Stimulated activated CD8-positive, alpha-beta memory T cell treated with anti-CD3 and anti-CD28 coated beads, Interleukin-15, amount 100 ng/mL, for 48 hours (primary cell): ENCODE measurements around the gene NBEAL2.

Experiments used
- DNase-seq, 2 donors: peaks; one replicate each; pipeline ENCODE4 v3.0.0-alpha.2; 2020; ENCODE audit warnings: low read depth in 2 of 2

Gene NBEAL2

GRCh38 chr3:46943237-46944187 is 36.0 kb upstream of the NBEAL2 start:
- no peak for DNase-seq

- DNase-seq, result no peak
Measured at GRCh38 chr3:46944191-46944590, 35.3 kb upstream of the NBEAL2 start.

- DNase-seq, result no peak
Measured at GRCh38 chr3:46946416-46946815, 33.0 kb upstream of the NBEAL2 start.

GRCh38 chr3:46946856-46947545 is 32.5 kb upstream of the NBEAL2 start:
- DNase-seq, result peak; percentile 54 to 63

- DNase-seq, result no peak
Measured at GRCh38 chr3:46947546-46947901, 31.9 kb upstream of the NBEAL2 start.

GRCh38 chr3:46947981-46948791 is 31.3 kb upstream of the NBEAL2 start:
- DNase-seq, result peak; percentile 43 to 50

- DNase-seq, result no peak
Measured at GRCh38 chr3:46948830-46949671, 30.4 kb upstream of the NBEAL2 start.

GRCh38 chr3:46950177-46950576 is 29.3 kb upstream of the NBEAL2 start:
- no peak for DNase-seq

GRCh38 chr3:46950650-46951241 is 28.7 kb upstream of the NBEAL2 start:
- DNase-seq, result no peak

- no peak for DNase-seq
Measured at GRCh38 chr3:46952813-46953212, 26.7 kb upstream of the NBEAL2 start.

DNA sequence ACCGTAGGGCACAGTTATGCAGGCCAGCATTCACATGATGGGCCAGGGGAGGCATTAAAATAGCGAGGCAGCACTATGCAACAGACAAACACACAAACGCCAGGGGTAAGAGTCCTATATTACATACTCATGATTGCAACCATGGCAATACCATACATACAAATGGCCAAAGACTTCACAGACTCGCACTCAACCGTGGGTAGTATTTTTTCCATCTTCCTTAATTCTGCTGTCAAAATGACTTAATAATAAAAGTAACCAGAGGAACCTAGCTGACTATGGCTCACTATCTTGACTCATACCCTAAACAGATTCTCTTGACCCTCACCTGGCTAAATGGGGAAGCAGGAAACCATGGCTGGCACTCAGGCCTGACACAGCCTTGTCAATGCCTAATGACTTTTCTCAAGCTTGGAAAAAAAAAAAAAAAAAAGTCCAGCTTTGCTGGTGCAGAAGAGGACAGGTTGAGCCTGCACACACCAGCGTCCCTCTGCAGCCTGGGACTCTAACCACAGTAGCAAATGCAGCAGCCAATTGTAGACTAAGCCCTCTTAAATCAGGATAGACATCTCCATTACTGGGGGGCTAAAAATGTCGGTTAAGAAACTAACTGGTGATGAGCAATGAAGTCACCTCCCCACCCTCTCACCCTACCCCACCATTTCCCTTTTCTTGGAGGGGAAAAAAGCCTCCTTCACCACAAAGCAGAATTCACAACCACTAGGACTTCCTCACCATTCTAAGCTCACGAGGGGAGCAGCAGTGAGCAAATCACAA is 26.0 kb upstream of the NBEAL2 start:
- no peak for DNase-seq

- DNase-seq, result no peak
Measured at GRCh38 chr3:46954178-46954577, 25.3 kb upstream of the NBEAL2 start.

DNA sequence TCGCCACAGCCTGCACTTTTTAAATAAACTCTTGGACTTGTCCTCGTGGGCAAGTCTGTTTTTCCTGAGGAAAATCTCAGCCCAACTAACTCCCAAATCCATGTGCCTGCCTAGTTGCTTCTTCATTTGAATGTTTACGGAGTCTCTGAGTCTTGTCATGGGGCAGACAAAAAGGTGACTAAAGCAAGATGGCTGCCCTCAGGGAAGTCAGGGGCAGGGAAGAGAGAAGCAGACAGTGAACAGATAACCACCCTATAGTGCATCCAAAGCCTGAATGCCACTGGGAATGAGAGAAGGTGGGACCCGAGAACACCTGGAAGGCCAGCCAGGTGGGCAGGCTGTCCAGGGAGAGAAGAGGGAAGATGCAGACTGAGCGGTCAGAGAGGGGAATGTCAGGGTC is 24.3 kb upstream of the NBEAL2 start:
- no peak for DNase-seq

- no peak for DNase-seq
Measured at GRCh38 chr3:46955801-46956259, 23.6 kb upstream of the NBEAL2 start.

DNA sequence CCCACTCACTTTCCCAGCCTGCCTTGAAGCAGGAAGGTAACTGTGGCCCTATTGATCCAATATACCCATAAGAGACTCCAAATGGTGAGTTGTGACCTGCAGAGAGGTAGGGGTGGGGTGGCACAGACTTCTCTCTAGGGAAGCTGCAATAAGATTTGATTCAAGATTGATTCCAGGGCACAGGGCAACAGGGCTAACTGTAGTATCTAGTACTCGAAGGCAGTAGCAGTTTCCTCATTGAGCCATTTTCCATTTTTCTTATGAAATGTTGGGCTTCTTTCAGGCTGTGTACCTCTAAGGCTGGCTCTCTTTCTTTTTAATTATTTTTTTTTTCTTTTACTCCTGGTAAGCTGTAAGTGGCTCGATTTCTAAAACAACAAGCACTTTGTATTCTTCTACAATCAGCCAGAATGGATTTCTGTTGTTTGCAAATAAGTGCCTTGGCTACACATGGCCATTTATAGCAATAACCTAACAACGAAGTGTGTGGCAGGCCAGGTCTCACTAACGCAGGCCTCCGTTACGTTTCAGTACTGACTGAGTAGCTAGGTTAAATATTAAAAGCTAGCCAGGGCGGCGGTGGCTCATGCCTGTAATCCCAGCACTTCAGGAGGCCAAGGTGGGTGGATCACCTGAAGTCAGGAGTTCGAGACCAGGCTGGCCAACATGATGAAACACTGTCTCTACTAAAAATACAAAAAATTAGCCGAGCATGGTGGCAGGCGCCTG is 22.2 kb upstream of the NBEAL2 start:
- DNase-seq, result no peak

GRCh38 chr3:46958467-46959160 is 20.9 kb upstream of the NBEAL2 start:
- DNase-seq, result no peak

- no peak for DNase-seq
Measured at GRCh38 chr3:46959161-46959511, 20.3 kb upstream of the NBEAL2 start.

GRCh38 chr3:46960081-46960701 is 19.3 kb upstream of the NBEAL2 start:
- DNase-seq, result no peak
